GM12878 (cell line): Measurements from ENCODE around the gene KIF17. TPM values are rescaled to one million over a fixed set of nuclear protein-coding genes. Genes with fewer than 3 reads are reported as not detected.

Experiments
- ATAC-seq: fragments of 200-7000 bp; cut with Tn5 transposase; 3 replicates; pipeline ENCODE4 v1.9.1; 2020; ENCODE audit warnings: mild to moderate bottlenecking, moderate library complexity
- BruUV-seq: library from RNA; stranded (reverse); fragments of 400-500 nt; replicated peaks from 2 replicates; lab custom pipeline; 2021; lab: Mats Ljungman, UMichigan
- CTCF ChIA-PET: fragments of 300-600 bp; sonication (Branson Sonifier 250); formaldehyde crosslinking; extraction: SDS; loops from one replicate; lab custom pipeline; 2021; ENCODE audit warnings: inconsistent platforms; lab: Yijun Ruan, JAX
- POLR2A ChIA-PET: fragments of 350-600 bp; formaldehyde crosslinking; extraction: SDS; loops from one replicate; lab custom pipeline; 2021; ENCODE audit warnings: inconsistent platforms; lab: Charles Lee
- RAD21 ChIA-PET: fragments of 300-600 bp; sonication (Branson Sonifier 250); formaldehyde crosslinking; loops from one replicate; lab custom pipeline; 2023; ENCODE audit warnings: antibody characterized with exemption; ENCODE audit not compliant: unreplicated experiment; lab: Charles Lee
- SMC1A ChIA-PET: fragments of 300-600 bp; sonication (Branson Sonifier 250); formaldehyde crosslinking; loops from one replicate; lab custom pipeline; 2023; ENCODE audit not compliant: unreplicated experiment, uncharacterized antibody; lab: Charles Lee
- DNase-seq: peaks from one replicate; pipeline ENCODE4 v3.0.0-alpha.2; 2011; ENCODE audit warnings: low read depth, low spot score
- FAIRE-seq: peaks from 3 replicates; lab custom pipeline; 2011; peaks lifted over from hg19 to GRCh38; lab: Jason Lieb, UNC
- H2AFZ ChIP-seq: 2 replicates; pipeline ENCODE4 v1.6.0; 2011; ENCODE audit warnings: low read depth, low read length, control low read depth; ENCODE audit not compliant: control insufficient read depth
- H3K27ac ChIP-seq: 2 replicates; pipeline ENCODE4 v1.5.1; 2011; ENCODE audit warnings: control low read depth; ENCODE audit not compliant: control insufficient read depth, insufficient read depth
- H3K27me3 ChIP-seq, 2 experiments: replicated peaks in 1 of 2; 2 replicates each; pipeline versions ENCODE4 v1.6.0 to v1.6.1; 2011; ENCODE audit warnings: low read length in 1 of 2; ENCODE audit not compliant: control insufficient read depth in 2 of 2, insufficient read depth in 2 of 2
- H3K36me3 ChIP-seq, 2 experiments: 2 replicates each; pipeline ENCODE4 v1.5.1; 2011; ENCODE audit warnings: low read length in 1 of 2; ENCODE audit not compliant: control insufficient read depth in 2 of 2, insufficient read depth in 2 of 2
- H3K4me1 ChIP-seq: 2 replicates; pipeline ENCODE4 v1.6.1; 2011; ENCODE audit warnings: mild to moderate bottlenecking, low read length, moderate library complexity, mixed read lengths; ENCODE audit not compliant: control insufficient read depth, insufficient read depth
- H3K4me2 ChIP-seq: 2 replicates; pipeline ENCODE4 v1.6.0; 2011; ENCODE audit warnings: control low read depth; ENCODE audit not compliant: control insufficient read depth, insufficient read depth
- H3K4me3 ChIP-seq: fragments of 200-600 bp; sonication (generic); 2 replicates; pipeline ENCODE4 v1.5.1; 2016
- H3K79me2 ChIP-seq: 2 replicates; pipeline ENCODE4 v1.6.0; 2011; ENCODE audit warnings: low read length; ENCODE audit not compliant: control insufficient read depth, insufficient read depth
- H3K9ac ChIP-seq: 2 replicates; pipeline ENCODE4 v1.8.0; 2011; ENCODE audit warnings: low read length, control low read depth, mixed read lengths; ENCODE audit not compliant: control insufficient read depth, insufficient read depth
- H3K9me3 ChIP-seq: replicated peaks from 3 replicates; pipeline ENCODE4 v1.5.1; 2011; ENCODE audit warnings: mild to moderate bottlenecking, low read length; ENCODE audit not compliant: control insufficient read depth, insufficient read depth
- H4K20me1 ChIP-seq: 2 replicates; pipeline ENCODE4 v1.6.0; 2011; ENCODE audit not compliant: control insufficient read depth, insufficient read depth
- ATF2 ChIP-seq: IDR thresholded peaks from 2 replicates; pipeline ENCODE4 v1.6.1; 2012; ENCODE audit warnings: low read length, inconsistent platforms
- BCLAF1 ChIP-seq: fragments of 450-650 bp; IDR thresholded peaks from 2 replicates; pipeline ENCODE4 v1.6.1; 2017; ENCODE audit warnings: antibody characterized with exemption, mild to moderate bottlenecking, moderate library complexity
- BHLHE40 ChIP-seq, 2 experiments: fragments of 450-650 bp in 1 of 2; IDR thresholded peaks; 2 replicates each; pipeline ENCODE4 v1.6.1; 2011 to 2017; ENCODE audit warnings: low read depth in 2 of 2, borderline replicate concordance in 1 of 2, improper control_type of control experiment in 1 of 2, low read length in 1 of 2, mild to moderate bottlenecking in 1 of 2
- HSF1 ChIP-seq: fragments of 150-350 bp; IDR thresholded peaks from 2 replicates; pipeline ENCODE4 v1.6.1; 2014; ENCODE audit warnings: mild to moderate bottlenecking, low read depth, low read length
- RCOR1 ChIP-seq: conservative IDR thresholded peaks from 2 replicates; pipeline ENCODE4 v1.6.1; 2012; ENCODE audit warnings: low read depth, low read length, improper control_type of control experiment
- SKIL ChIP-seq: fragments of 450-650 bp; IDR thresholded peaks from 2 replicates; pipeline ENCODE4 v1.6.1; 2017; ENCODE audit warnings: mild to moderate bottlenecking, low read depth, inconsistent platforms; ENCODE audit not compliant: poor library complexity, severe bottlenecking
- SPI1 ChIP-seq: IDR thresholded peaks from 2 replicates; pipeline ENCODE4 v1.6.1; 2011; ENCODE audit warnings: low read depth, mild to moderate bottlenecking, low read length, moderate library complexity, borderline replicate concordance; ENCODE audit not compliant: insufficient read depth
- SREBF1 ChIP-seq: IDR thresholded peaks from 2 replicates; pipeline ENCODE4 v1.6.1; 2012; ENCODE audit warnings: mild to moderate bottlenecking, low read length
- TBL1XR1 ChIP-seq: IDR thresholded peaks from 2 replicates; pipeline ENCODE4 v1.6.1; 2012; ENCODE audit warnings: low read depth, low read length, improper control_type of control experiment
- TCF12 ChIP-seq: IDR thresholded peaks from 2 replicates; pipeline ENCODE4 v1.6.1; 2011; ENCODE audit warnings: low read depth, mild to moderate bottlenecking, low read length
- ZBTB11 ChIP-seq: fragments of 450-650 bp; formaldehyde crosslinking; IDR thresholded peaks from 2 replicates; pipeline ENCODE4 v1.5.0; 2022; ENCODE audit warnings: mild to moderate bottlenecking, missing genetic modification characterization
- ZNF384 ChIP-seq: IDR thresholded peaks from 2 replicates; pipeline ENCODE4 v1.6.1; 2012; ENCODE audit warnings: low read depth, mild to moderate bottlenecking, low read length, improper control_type of control experiment, borderline replicate concordance
- WGBS: methylation state at CpG from one replicate; pipeline ENCODE4 v1.1.6; 2016; ENCODE audit warnings: low lambda C conversion rate; ENCODE audit not compliant: insufficient replicate concordance, insufficient coverage; ENCODE audit errors: missing lambda C conversion rate; 5-methylcytosine and 5-hydroxymethylcytosine counted together
- in situ Hi-C: fragments of 300-500 bp; cut with MboI; formaldehyde crosslinking; loops from 9 replicates; pipeline ENCODE4 v1.14.3; 2018; ENCODE audit warnings: mixed read lengths
- intact Hi-C: fragments of 100-400 bp; cut with micrococcal nuclease; formaldehyde crosslinking; loops from one replicate; pipeline ENCODE4 v1.14.2; 2022; ENCODE audit not compliant: unreplicated experiment
- polyA plus RNA-seq, 11 experiments: library from polyadenylated mRNA; depleted of rRNA in 4 of 11; unstranded in 6 of 11; stranded (reverse) in 5 of 11; fragments of >200 nt; fragmentation: Nextera tagmentation in 4 of 11; fragmentation: Illumina TruSeq in 1 of 11; extraction: Ambion mirVana in 4 of 11; extraction: Trizol in 1 of 11; gene quantifications; 1 replicate in 1 of 11; 2 replicates in 10 of 11; pipeline versions ENCODE4 v1.2.1 to v1.2.3, GENCODE V29; 2011 to 2016; ENCODE audit warnings: inconsistent platforms in 2 of 11, missing spikeins in 2 of 11, low read depth in 1 of 11
- total RNA-seq, 4 experiments: library from RNA; depleted of rRNA in 3 of 4; stranded (reverse); fragments of >200 nt in 3 of 4; fragmentation: Illumina TruSeq in 1 of 4; extraction: Trizol in 1 of 4; gene quantifications; 2 replicates each; pipeline versions ENCODE4 v1.2.1 to v1.2.3, GENCODE V29; 2013 to 2021

KIF17 gene
- total and polyA plus RNA-seq, 10 of the 15 experiments (the other 5 are each of a cell fraction or from before 2014, with no cell fraction given) = 0.01 to 0.10 (median 0.03) TPM; not detected in 7

GRCh38 chr1:20708891-20709290 lies 8.9 kb downstream of the KIF17 start:
- no TSS peak for BruUV-seq
- FAIRE-seq = no peak
- Histone ChIP-seq H3K4me2 (no peak overlapping the region), H3K4me1 (no peaks in the 10 kb centered on the region), H3K27ac (no peak overlapping the region), H3K4me3 (no peak overlapping the region), H3K27me3 (no peaks in the 10 kb centered on the region; a peak in 1 of 4 replicates), H3K79me2 (no peaks in the 10 kb centered on the region), H4K20me1 (no peaks in the 10 kb centered on the region), H3K36me3 (no peaks in the 10 kb centered on the region), H3K9me3 (no peaks in the 10 kb centered on the region), H3K9ac (no peak overlapping the region), H2AFZ (no peak overlapping the region)
- SMC1A ChIA-PET = no interaction called here
- POLR2A ChIA-PET = no interaction called here
- in situ Hi-C loops = no loop called here
- ATAC-seq = no peak
- WGBS = 47% methylated on average over 5 of the region's 5 CpGs
- intact Hi-C loops = no loop called here
- RAD21 ChIA-PET = no interaction called here
- CTCF ChIA-PET = interaction anchor here (0.6 kb wide), 1 partner anchor 50 kb away, joined by 4 read pairs; no protein-coding TSS in a partner anchor
- DNase-seq = no peak
- TF ChIP-seq SPI1 (no peak), ZBTB11 (CRISPR knock-in tag) (no peak), BHLHE40 (IDR thresholded peaks at IDR 0.05; ENCODE audit: borderline replicate concordance in 1 of 2, low read depth in 2 of 2, low read length in 1 of 2) (no peak), HSF1 (no peak), SKIL (no peak), TBL1XR1 (no peak), SREBF1 (no peak), ZNF384 (no peak), RCOR1 (no peak), BCLAF1 (no peak), TCF12 (no peak), ATF2 (no peak)
